GM12878 (cell line): ENCODE results near the gene S100A9. TPM values are rescaled to one million over a fixed set of nuclear protein-coding genes. Genes with fewer than 3 reads are reported as not detected.

Experiments used
- ATAC-seq: fragments of 200-7000 bp; cut with Tn5 transposase; 3 replicates; pipeline ENCODE4 v1.9.1; 2020; ENCODE audit warnings: mild to moderate bottlenecking, moderate library complexity
- BruUV-seq: library from RNA; stranded (reverse); fragments of 400-500 nt; replicated peaks from 2 replicates; lab custom pipeline; 2021; lab: Mats Ljungman, UMichigan
- CTCF ChIA-PET: fragments of 300-600 bp; sonication (Branson Sonifier 250); formaldehyde crosslinking; extraction: SDS; loops from one replicate; lab custom pipeline; 2021; ENCODE audit warnings: inconsistent platforms; lab: Yijun Ruan, JAX
- POLR2A ChIA-PET: fragments of 350-600 bp; formaldehyde crosslinking; extraction: SDS; loops from one replicate; lab custom pipeline; 2021; ENCODE audit warnings: inconsistent platforms; lab: Charles Lee
- RAD21 ChIA-PET: fragments of 300-600 bp; sonication (Branson Sonifier 250); formaldehyde crosslinking; loops from one replicate; lab custom pipeline; 2023; ENCODE audit warnings: antibody characterized with exemption; ENCODE audit not compliant: unreplicated experiment; lab: Charles Lee
- SMC1A ChIA-PET: fragments of 300-600 bp; sonication (Branson Sonifier 250); formaldehyde crosslinking; loops from one replicate; lab custom pipeline; 2023; ENCODE audit not compliant: unreplicated experiment, uncharacterized antibody; lab: Charles Lee
- DNase-seq: peaks from one replicate; pipeline ENCODE4 v3.0.0-alpha.2; 2011; ENCODE audit warnings: low read depth, low spot score
- FAIRE-seq: peaks from 3 replicates; lab custom pipeline; 2011; peaks lifted over from hg19 to GRCh38; lab: Jason Lieb, UNC
- H2AFZ ChIP-seq: 2 replicates; pipeline ENCODE4 v1.6.0; 2011; ENCODE audit warnings: low read depth, low read length, control low read depth; ENCODE audit not compliant: control insufficient read depth
- H3K27ac ChIP-seq: 2 replicates; pipeline ENCODE4 v1.5.1; 2011; ENCODE audit warnings: control low read depth; ENCODE audit not compliant: control insufficient read depth, insufficient read depth
- H3K27me3 ChIP-seq, 2 experiments: replicated peaks in 1 of 2; 2 replicates each; pipeline versions ENCODE4 v1.6.0 to v1.6.1; 2011; ENCODE audit warnings: low read length in 1 of 2; ENCODE audit not compliant: control insufficient read depth in 2 of 2, insufficient read depth in 2 of 2
- H3K36me3 ChIP-seq, 2 experiments: 2 replicates each; pipeline ENCODE4 v1.5.1; 2011; ENCODE audit warnings: low read length in 1 of 2; ENCODE audit not compliant: control insufficient read depth in 2 of 2, insufficient read depth in 2 of 2
- H3K4me1 ChIP-seq: 2 replicates; pipeline ENCODE4 v1.6.1; 2011; ENCODE audit warnings: mild to moderate bottlenecking, low read length, moderate library complexity, mixed read lengths; ENCODE audit not compliant: control insufficient read depth, insufficient read depth
- H3K4me2 ChIP-seq: 2 replicates; pipeline ENCODE4 v1.6.0; 2011; ENCODE audit warnings: control low read depth; ENCODE audit not compliant: control insufficient read depth, insufficient read depth
- H3K4me3 ChIP-seq: fragments of 200-600 bp; sonication (generic); 2 replicates; pipeline ENCODE4 v1.5.1; 2016
- H3K79me2 ChIP-seq: 2 replicates; pipeline ENCODE4 v1.6.0; 2011; ENCODE audit warnings: low read length; ENCODE audit not compliant: control insufficient read depth, insufficient read depth
- H3K9ac ChIP-seq: 2 replicates; pipeline ENCODE4 v1.8.0; 2011; ENCODE audit warnings: low read length, control low read depth, mixed read lengths; ENCODE audit not compliant: control insufficient read depth, insufficient read depth
- H3K9me3 ChIP-seq: replicated peaks from 3 replicates; pipeline ENCODE4 v1.5.1; 2011; ENCODE audit warnings: mild to moderate bottlenecking, low read length; ENCODE audit not compliant: control insufficient read depth, insufficient read depth
- H4K20me1 ChIP-seq: 2 replicates; pipeline ENCODE4 v1.6.0; 2011; ENCODE audit not compliant: control insufficient read depth, insufficient read depth
- BCL11A ChIP-seq: IDR thresholded peaks from 2 replicates; pipeline ENCODE4 v1.6.1; 2011; ENCODE audit warnings: low read depth, low read length
- CBX3 ChIP-seq: fragments of 200-600 bp; sonication (generic); IDR thresholded peaks from 2 replicates; pipeline ENCODE4 v1.6.1; 2016; ENCODE audit warnings: low read depth, borderline replicate concordance
- ETV6 ChIP-seq, 2 experiments: fragments of 450-650 bp in 1 of 2; IDR thresholded peaks in 1 of 2; conservative IDR thresholded peaks in 1 of 2; 2 replicates each; pipeline ENCODE4 v1.6.1; 2014; ENCODE audit warnings: antibody characterized with exemption in 1 of 2, borderline replicate concordance in 1 of 2, low read depth in 1 of 2, mild to moderate bottlenecking in 1 of 2, moderate library complexity in 1 of 2
- FOXK2 ChIP-seq: fragments of 450-650 bp; IDR thresholded peaks from 2 replicates; pipeline ENCODE4 v1.6.1; 2017; ENCODE audit warnings: mild to moderate bottlenecking, moderate library complexity
- HCFC1 ChIP-seq: fragments of 150-350 bp; IDR thresholded peaks from 2 replicates; pipeline ENCODE4 v1.6.1; 2014; ENCODE audit warnings: low read length
- KAT2A ChIP-seq: conservative IDR thresholded peaks from 2 replicates; pipeline ENCODE4 v1.6.1; 2011; ENCODE audit warnings: low read depth, low read length; ENCODE audit not compliant: control insufficient read depth
- KDM1A ChIP-seq: fragments of 200-600 bp; sonication (generic); IDR thresholded peaks from 2 replicates; pipeline ENCODE4 v1.6.1; 2016; ENCODE audit warnings: borderline replicate concordance
- NR2C1 ChIP-seq: fragments of 450-650 bp; IDR thresholded peaks from 2 replicates; pipeline ENCODE4 v1.6.1; 2017; ENCODE audit warnings: antibody characterized with exemption, mild to moderate bottlenecking, moderate library complexity
- PML ChIP-seq: IDR thresholded peaks from 2 replicates; pipeline ENCODE4 v1.6.1; 2012; ENCODE audit warnings: low read length, inconsistent platforms
- POLR2A ChIP-seq: IDR thresholded peaks from 2 replicates; pipeline ENCODE4 v1.6.1; 2011; ENCODE audit warnings: low read depth, mild to moderate bottlenecking, low read length
- RCOR1 ChIP-seq: conservative IDR thresholded peaks from 2 replicates; pipeline ENCODE4 v1.6.1; 2012; ENCODE audit warnings: low read depth, low read length, improper control_type of control experiment
- SIN3A ChIP-seq: IDR thresholded peaks from 2 replicates; pipeline ENCODE4 v1.6.1; 2012; ENCODE audit warnings: low read depth, low read length, improper control_type of control experiment
- SMAD5 ChIP-seq: IDR thresholded peaks from 2 replicates; pipeline ENCODE4 v1.6.1; 2016; ENCODE audit warnings: antibody characterized with exemption, low read depth
- SREBF1 ChIP-seq: IDR thresholded peaks from 2 replicates; pipeline ENCODE4 v1.6.1; 2012; ENCODE audit warnings: mild to moderate bottlenecking, low read length
- STAT1 ChIP-seq: fragments of 450-650 bp; conservative IDR thresholded peaks from 2 replicates; pipeline ENCODE4 v1.6.1; 2014; ENCODE audit warnings: antibody characterized with exemption, mild to moderate bottlenecking
- TCF3 ChIP-seq: IDR thresholded peaks from 2 replicates; pipeline ENCODE4 v1.6.1; 2012; ENCODE audit warnings: low read depth, mild to moderate bottlenecking, low read length, borderline replicate concordance; ENCODE audit not compliant: insufficient read depth
- ZNF24 ChIP-seq: fragments of 450-650 bp; IDR thresholded peaks from 2 replicates; pipeline ENCODE4 v1.6.1; 2017; ENCODE audit warnings: antibody characterized with exemption, mild to moderate bottlenecking
- ZNF274 ChIP-seq: IDR thresholded peaks from one replicate; pipeline ENCODE4 v1.8.0; 2011; ENCODE audit not compliant: insufficient read length, insufficient read depth
- WGBS: methylation state at CpG from one replicate; pipeline ENCODE4 v1.1.6; 2016; ENCODE audit warnings: low lambda C conversion rate; ENCODE audit not compliant: insufficient replicate concordance, insufficient coverage; ENCODE audit errors: missing lambda C conversion rate; 5-methylcytosine and 5-hydroxymethylcytosine counted together
- in situ Hi-C: fragments of 300-500 bp; cut with MboI; formaldehyde crosslinking; loops from 9 replicates; pipeline ENCODE4 v1.14.3; 2018; ENCODE audit warnings: mixed read lengths
- intact Hi-C: fragments of 100-400 bp; cut with micrococcal nuclease; formaldehyde crosslinking; loops from one replicate; pipeline ENCODE4 v1.14.2; 2022; ENCODE audit not compliant: unreplicated experiment
- polyA plus RNA-seq, 11 experiments: library from polyadenylated mRNA; depleted of rRNA in 4 of 11; unstranded in 6 of 11; stranded (reverse) in 5 of 11; fragments of >200 nt; fragmentation: Nextera tagmentation in 4 of 11; fragmentation: Illumina TruSeq in 1 of 11; extraction: Ambion mirVana in 4 of 11; extraction: Trizol in 1 of 11; gene quantifications; 1 replicate in 1 of 11; 2 replicates in 10 of 11; pipeline versions ENCODE4 v1.2.1 to v1.2.3, GENCODE V29; 2011 to 2016; ENCODE audit warnings: inconsistent platforms in 2 of 11, missing spikeins in 2 of 11, low read depth in 1 of 11
- total RNA-seq, 4 experiments: library from RNA; depleted of rRNA in 3 of 4; stranded (reverse); fragments of >200 nt in 3 of 4; fragmentation: Illumina TruSeq in 1 of 4; extraction: Trizol in 1 of 4; gene quantifications; 2 replicates each; pipeline versions ENCODE4 v1.2.1 to v1.2.3, GENCODE V29; 2013 to 2021
- TF ChIP-seq, protein P1 (sequence below): fragments of 450-650 bp; formaldehyde crosslinking; IDR thresholded peaks from 2 replicates; pipeline ENCODE4 v1.5.0; 2022; ENCODE audit warnings: mild to moderate bottlenecking, missing genetic modification characterization
- TF ChIP-seq, protein P2 (sequence below): IDR thresholded peaks from 2 replicates; pipeline ENCODE4 v1.6.1; 2012; ENCODE audit warnings: low read depth, low read length, improper control_type of control experiment
- TF ChIP-seq, protein P3 (sequence below): fragments of 450-650 bp; formaldehyde crosslinking; IDR thresholded peaks from 2 replicates; pipeline ENCODE4 v1.4.0; 2022; ENCODE audit warnings: mild to moderate bottlenecking, moderate library complexity

S100A9 gene
- total and polyA plus RNA-seq, 10 of the 15 experiments (the other 5 are each of a cell fraction or from before 2014, with no cell fraction given): 0.22 to 1.7 (median 0.49) TPM; not detected in 3

DNA sequence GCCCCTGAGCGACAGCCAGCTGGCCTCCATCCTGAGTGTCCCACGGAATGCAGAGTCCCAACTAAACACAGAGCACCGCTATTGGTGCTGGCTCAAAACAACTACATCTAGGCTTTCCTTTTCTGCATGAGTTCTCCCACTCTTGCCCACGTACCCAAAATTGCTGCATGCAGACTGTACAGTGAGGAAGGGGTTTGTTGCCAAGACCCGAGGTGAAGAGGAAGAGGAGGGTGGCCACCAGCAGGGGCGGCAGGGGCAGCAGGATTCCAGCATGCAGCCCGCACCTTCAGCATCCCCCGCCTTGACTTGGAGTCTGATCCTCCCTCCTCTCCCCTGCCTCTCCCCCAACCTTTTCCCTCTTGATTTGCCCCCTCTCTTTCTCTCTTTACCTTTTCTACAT is 8.0 kb downstream of the S100A9 start (continued):
- TF ChIP-seq SMAD5 (no peak), POLR2A (no peak), HCFC1 (no peak), CBX3 (no peak), KDM1A (no peak), TCF3 (no peak), RCOR1 (no peak), STAT1 (no peak), SREBF1 (no peak)
- TF ChIP-seq, protein P1, sequence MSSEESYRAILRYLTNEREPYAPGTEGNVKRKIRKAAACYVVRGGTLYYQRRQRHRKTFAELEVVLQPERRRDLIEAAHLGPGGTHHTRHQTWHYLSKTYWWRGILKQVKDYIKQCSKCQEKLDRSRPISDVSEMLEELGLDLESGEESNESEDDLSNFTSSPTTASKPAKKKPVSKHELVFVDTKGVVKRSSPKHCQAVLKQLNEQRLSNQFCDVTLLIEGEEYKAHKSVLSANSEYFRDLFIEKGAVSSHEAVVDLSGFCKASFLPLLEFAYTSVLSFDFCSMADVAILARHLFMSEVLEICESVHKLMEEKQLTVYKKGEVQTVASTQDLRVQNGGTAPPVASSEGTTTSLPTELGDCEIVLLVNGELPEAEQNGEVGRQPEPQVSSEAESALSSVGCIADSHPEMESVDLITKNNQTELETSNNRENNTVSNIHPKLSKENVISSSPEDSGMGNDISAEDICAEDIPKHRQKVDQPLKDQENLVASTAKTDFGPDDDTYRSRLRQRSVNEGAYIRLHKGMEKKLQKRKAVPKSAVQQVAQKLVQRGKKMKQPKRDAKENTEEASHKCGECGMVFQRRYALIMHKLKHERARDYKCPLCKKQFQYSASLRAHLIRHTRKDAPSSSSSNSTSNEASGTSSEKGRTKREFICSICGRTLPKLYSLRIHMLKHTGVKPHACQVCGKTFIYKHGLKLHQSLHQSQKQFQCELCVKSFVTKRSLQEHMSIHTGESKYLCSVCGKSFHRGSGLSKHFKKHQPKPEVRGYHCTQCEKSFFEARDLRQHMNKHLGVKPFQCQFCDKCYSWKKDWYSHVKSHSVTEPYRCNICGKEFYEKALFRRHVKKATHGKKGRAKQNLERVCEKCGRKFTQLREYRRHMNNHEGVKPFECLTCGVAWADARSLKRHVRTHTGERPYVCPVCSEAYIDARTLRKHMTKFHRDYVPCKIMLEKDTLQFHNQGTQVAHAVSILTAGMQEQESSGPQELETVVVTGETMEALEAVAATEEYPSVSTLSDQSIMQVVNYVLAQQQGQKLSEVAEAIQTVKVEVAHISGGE (CRISPR knock-in tag): no peak

DNA sequence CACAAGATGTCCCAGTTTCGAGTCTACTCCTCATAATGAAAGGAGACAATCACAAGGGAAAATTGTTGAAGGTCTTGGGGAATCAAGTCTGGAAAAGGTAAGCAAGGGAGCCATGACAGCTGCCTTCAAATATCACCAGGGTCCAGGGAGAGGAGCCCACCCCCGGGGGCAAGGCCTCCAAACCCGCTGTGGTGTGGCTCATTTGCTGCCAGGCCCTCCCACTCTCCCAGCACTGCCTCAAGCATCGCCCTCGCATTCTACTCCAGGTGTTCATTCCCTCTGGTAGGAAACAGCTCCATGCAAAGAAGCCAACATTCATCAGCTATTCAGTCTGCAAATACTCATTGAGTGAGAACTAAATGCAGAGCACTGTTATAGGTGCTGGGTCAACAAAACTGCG is 8.6 kb downstream of the S100A9 start:
- H3K4me3 ChIP-seq: no peak overlapping the region
- no peaks in the 10 kb centered on the region for H3K36me3 ChIP-seq
- no peak overlapping the region for H2AFZ ChIP-seq
- no TSS peak for BruUV-seq
- H3K27ac ChIP-seq: no peak overlapping the region
- no peaks in the 10 kb centered on the region for H4K20me1 ChIP-seq
- no peaks in the 10 kb centered on the region for H3K4me1 ChIP-seq
- whole genome bisulfite sequencing: 7% methylated on average over 6 of the region's 6 CpGs
- H3K27me3 ChIP-seq: no peaks in the 10 kb centered on the region
- ChIA-PET RAD21 (no interaction called here), CTCF (no interaction called here), POLR2A (no interaction called here), SMC1A (no interaction called here)
- no peak overlapping the region for H3K4me2 ChIP-seq
- ATAC-seq (no peak), FAIRE-seq (no peak), DNase-seq (no peak)
- intact Hi-C loops: no loop called here
- no peaks in the 10 kb centered on the region for H3K9me3 ChIP-seq
- no peaks in the 10 kb centered on the region for H3K79me2 ChIP-seq
- H3K9ac ChIP-seq: no peak overlapping the region
- in situ Hi-C loops: no loop called here
- TF ChIP-seq ETV6 (conservative IDR thresholded peaks at IDR 0.05 in 1 of 2, IDR thresholded peaks at IDR 0.05 in 1 of 2; ENCODE audit: borderline replicate concordance in 1 of 2, low read depth in 1 of 2) (no peak), ZNF24 (no peak), SIN3A (no peak), PML (no peak), BCL11A (no peak), FOXK2 (no peak), KAT2A (no peak), NR2C1 (no peak), ZNF274 (no peak), SREBF1 (no peak)
- TF ChIP-seq, protein P2, sequence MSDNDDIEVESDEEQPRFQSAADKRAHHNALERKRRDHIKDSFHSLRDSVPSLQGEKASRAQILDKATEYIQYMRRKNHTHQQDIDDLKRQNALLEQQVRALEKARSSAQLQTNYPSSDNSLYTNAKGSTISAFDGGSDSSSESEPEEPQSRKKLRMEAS: no peak
- TF ChIP-seq, protein P3, sequence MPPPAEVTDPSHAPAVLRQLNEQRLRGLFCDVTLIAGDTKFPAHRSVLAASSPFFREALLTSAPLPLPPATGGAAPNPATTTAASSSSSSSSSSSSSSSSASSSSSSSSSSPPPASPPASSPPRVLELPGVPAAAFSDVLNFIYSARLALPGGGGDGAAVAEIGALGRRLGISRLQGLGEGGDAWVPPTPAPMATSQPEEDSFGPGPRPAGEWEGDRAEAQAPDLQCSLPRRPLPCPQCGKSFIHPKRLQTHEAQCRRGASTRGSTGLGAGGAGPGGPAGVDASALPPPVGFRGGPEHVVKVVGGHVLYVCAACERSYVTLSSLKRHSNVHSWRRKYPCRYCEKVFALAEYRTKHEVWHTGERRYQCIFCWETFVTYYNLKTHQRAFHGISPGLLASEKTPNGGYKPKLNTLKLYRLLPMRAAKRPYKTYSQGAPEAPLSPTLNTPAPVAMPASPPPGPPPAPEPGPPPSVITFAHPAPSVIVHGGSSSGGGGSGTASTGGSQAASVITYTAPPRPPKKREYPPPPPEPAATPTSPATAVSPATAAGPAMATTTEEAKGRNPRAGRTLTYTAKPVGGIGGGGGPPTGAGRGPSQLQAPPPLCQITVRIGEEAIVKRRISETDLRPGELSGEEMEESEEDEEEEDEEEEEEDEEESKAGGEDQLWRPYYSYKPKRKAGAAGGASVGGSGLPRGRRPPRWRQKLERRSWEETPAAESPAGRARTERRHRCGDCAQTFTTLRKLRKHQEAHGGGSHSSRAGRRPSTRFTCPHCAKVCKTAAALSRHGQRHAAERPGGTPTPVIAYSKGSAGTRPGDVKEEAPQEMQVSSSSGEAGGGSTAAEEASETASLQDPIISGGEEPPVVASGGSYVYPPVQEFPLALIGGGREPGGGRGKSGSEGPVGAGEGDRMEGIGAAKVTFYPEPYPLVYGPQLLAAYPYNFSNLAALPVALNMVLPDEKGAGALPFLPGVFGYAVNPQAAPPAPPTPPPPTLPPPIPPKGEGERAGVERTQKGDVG (CRISPR knock-in tag): no peak
